Measurements from ENCODE around the gene NOXO1.

GRCh38 chr16:1993731-1994131, 12.5 kb upstream of the NOXO1 start:
- TF ChIP-seq YY1 (IDR thresholded peaks at IDR 0.05; ENCODE audit: insufficient read depth, insufficient read length) (no peak), ZNF274 (IDR thresholded peaks at IDR 0.05; ENCODE audit: low read depth, low read length) (no peak)

Measured in NT2/D1 (cell line).